GM21786 (cell line): Measurements from ENCODE around the gene TRABD2A.
"Not testable (repeated sequence)": the region's sequence is repeated elsewhere in the genome, so short reads cannot be mapped to it uniquely, and the experiment has no call there.

Experiments
- ATAC-seq: cut with Tn5 transposase; IDR thresholded peaks from one replicate; pipeline ENCODE4 v1.9.1; 2021; ENCODE audit not compliant: unreplicated experiment

TRABD2A gene

DNA sequence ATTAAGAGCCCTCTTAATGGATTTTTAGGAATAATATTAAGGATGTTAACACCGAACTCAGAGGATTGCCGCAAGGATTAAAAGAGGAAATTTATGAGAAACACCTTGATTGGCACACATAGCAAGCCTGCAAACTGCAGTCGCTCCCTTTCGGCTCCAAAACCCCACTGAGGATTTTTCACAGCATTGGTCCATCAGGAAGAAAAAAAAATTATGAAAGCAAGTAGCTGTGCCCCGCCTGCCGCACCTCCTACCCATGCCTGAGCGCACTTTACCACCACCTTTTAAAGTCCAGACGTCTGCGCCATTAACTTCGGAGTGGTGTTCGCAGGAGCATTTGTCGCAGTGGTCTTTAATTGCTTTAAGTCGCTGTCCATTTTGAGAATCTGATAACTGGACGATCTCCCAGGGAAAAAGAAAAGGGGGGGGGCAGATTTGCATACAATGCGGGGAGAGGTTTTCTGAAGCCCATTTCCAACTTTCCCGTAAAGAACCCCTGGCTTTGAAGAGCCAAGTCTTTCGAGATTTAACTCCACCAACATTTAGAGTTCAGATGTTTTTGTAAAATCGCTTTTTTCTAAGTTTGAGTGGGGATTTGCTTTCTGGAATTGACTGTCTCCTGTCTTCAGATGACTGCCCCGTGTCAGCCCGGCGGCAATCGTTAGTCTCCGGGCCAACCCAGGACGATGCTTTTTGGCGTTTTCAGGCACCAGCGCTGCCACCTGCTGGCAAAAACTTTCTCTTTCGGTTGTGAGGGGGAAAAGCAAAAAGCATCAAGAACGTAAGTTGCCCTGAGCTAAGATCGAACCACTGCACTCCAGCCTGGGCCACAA is 913 bp upstream of the TRABD2A start:
- peak; percentile 60 for ATAC-seq

DNA sequence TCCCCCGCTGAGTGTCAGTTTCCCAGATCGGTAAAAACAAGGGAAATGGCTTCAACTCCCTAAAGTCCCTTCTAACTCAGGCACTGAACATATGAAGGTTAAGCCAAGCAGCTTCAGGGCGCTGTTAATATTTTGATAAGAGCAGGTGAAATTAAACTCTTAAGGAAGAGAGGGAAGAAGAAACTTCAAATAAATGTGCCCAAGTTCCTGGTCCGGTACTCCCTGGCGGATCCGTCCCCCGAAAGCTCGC is 564 bp downstream of the TRABD2A start:
- no peak for ATAC-seq

DNA sequence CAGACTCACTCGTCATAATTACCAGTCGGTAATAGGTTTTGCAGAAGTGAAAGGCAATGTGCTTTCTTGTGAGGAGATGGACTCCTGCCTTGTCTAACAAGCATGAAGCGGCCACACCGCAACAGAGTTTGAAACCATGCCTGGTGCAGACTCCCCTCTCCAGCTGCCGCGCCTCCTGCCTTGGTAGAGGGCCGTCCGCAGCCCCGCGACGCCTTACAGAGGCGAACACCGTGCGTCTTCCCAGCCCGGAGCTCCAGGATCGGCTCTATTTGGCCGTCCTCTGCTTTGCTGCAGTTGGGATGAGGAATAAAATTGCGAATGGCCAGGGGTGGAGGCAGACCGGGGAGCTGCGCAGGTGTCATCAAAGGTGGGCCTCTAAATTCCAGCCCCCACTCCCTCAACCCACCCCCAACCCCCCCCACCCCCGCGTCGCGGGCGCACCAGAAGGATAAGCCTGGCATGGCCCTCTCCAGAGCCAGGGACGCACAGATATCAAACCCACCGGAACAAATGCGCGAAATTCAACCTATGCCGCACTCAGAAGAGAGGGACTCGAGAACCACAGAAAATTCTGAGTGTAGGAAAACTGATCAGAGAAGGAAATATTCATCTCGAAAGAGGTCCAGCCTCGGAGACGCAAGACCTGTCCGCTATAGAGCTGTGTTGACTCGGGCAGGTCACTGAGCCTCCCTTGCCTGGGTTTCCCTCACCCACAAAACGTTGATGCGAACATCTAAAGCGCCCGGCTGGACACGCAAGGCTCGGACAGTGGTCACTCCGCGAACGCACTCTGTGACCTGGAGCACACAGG is 1.1 kb downstream of the TRABD2A start:
- peak; percentile 61 for ATAC-seq

DNA sequence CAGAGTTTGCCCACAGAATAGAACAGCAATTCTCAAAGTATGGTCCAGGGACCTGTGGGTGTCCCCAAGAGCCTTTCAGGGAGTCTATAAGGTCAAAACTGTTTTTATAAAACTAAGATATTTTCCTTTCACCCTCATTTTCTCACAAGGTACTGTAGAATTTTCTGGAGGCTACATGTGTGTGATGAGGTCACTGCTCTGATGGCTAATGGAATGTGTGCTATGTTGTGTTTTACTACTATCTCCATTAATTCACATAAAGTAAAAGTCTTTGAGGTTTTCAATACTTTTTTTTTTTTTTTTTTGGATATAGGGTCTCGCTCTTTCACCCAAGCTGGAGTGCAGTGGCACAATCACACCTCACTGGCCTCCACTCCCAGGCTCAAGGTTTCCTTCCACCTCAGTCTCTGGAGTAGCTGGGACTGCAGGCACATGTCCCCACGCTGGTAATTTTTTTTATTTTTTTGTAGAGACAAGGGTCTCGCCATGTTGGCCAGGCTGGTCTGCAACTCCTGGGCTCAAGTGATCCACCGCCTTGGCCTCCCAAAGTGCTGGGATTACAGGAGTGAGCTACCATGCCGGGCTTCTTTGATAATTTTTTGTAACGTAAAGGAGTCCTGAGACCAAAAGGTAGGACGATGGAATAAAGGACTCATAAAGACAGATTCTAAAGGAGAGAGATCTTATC is 1.8 kb downstream of the TRABD2A start:
- no peak for ATAC-seq

DNA sequence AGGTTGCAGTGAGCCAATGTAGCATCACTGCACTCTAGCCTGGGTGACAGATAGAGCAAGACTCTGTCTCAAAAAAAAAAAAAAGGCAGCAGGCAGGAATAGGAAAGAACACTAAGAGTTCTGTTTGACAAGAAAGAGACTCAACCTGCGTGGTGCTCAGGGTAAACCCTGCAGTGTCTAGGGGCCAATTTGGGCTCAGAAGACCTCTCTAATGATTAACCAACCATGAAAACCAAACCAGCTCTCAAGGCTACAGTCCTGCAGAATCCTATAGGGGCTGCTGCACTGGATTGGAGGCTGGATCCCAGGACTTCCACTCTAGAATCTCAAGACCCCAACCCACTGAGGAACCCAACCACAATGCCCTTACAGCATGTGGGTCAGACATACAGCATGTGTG is 2.4 kb downstream of the TRABD2A start:
- no peak for ATAC-seq

DNA sequence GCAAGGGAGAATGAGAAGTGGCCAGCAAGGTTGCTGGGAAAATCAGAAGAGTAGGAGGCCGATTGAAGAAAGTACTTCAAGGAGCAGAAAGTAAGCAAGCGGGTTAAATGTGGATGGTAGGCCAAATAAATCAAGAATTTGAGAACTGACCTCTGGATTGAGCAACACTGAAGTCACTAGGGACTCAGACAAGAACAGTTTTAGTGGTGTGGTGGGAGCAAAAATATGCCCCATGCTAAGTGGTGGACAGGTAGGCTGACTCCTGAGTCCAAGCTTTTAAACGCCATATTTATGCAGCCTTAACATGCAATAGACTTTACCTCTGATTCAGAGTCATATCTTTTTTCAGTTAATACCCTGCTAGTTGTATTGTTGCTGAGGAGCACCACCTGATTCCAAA is 4.5 kb downstream of the TRABD2A start:
- no peak for ATAC-seq

DNA sequence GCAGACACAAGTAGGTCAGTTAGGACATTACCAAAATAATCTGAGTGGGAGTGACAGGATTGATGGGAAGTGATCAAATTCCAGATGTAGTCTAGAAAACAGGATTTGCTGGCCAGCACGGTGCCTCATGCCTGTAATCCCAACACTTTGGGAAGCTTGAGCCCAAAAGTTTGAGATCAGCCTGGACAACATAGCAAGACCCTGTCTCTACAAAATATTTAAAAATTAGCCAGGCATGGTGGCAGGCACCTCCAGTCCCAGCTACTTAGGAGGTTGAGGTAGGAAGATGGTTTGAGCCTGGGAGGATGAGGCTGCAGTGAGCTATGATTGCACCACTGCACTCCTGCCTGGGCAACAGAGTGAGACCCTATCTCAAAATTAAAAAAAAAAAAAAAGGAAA is 5.3 kb downstream of the TRABD2A start:
- not testable (repeated sequence) for ATAC-seq

DNA sequence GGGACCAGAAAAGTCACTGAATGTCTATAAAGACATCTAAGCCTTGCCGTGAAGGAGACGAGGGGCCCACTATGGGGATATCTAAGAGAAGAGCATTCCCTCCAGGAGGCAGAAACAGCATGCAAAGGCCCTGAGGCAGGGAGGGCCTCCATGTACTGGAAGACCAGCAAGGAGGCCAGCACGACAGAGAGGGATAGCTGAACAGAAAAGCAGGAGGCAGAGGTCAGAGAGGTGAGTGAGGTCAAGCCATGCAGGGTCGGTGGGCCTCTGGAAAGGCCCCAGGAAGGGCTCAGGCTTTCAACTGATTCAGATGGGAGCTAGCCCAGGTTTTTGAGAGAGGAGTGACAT is 5.7 kb downstream of the TRABD2A start:
- ATAC-seq, result no peak

DNA sequence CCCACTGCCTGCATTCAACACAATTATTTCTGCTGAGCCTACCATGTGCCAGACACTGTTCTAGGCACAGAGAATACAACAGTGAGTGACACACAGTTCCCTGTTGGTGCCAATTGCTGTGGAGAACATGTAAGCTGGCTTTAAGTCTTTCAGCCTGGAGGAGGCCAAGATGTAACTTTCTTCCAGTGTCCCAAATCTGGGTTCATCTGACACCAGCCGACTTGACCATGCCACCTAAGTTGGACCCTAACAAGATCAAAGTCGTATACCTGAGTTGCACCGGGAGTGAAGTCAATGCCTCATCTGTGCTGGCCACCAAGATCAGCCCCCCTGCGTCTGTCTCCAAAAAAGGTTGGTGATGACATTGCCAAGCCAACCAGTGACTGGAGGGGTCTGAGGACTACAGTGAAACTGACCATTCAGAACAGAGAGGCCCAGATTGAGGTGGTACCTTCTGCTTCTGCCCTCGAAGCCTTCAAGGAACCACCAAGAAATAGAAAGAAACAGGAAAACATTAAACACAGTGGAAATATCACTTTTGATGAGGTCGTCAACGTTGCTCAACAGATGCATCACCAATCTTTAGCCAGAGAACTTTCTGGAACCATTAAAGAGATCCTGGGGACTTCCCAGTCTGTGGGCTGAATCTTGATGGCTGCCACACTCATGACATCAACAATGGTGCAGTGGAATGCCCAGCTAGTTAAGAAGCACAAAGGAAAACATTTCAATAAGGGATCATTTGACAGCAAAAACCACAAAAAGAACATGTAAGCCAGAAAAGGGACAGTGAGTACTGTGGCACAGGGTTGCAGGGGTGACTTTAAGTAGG is 6.3 kb downstream of the TRABD2A start:
- ATAC-seq, result no peak

DNA sequence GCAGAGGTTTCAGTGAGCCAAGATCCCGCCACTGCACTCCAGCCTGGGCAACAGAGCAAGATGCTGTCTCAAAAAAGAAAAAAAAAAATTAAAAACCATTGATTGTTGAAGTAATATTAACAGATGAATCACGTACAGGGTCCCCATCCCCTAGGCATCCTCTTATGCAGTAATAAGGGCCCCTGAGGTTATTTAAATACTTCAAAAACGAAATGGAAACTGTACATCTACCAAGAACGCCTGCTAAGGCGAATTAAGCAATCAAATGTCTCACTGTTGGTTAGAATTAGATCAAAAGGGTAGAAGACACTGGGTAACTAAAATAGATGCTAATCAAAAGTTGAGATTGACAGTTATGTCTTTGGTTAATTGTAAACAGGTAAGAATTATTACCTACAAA is 7.5 kb downstream of the TRABD2A start:
- ATAC-seq, result no peak

DNA sequence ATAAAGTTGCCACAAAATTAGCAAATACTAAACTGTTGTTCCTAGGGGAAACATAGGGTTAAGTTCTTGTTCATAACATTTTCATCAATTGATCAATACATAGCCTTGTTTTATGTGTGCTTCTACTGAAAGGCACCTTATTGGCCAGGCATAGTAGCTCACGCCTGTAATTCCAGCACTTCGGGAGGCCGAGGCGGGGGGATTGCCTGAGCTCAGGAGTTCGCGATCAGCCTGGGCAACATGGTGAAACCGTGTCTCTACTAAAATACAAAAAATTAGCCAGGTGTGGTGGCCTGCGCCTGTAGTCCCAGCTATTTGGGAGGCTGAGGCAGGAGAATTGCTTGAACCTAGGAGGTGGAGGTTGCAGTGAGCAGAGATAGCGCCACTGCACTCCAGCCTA is 8.2 kb downstream of the TRABD2A start:
- ATAC-seq, result not testable (repeated sequence)

DNA sequence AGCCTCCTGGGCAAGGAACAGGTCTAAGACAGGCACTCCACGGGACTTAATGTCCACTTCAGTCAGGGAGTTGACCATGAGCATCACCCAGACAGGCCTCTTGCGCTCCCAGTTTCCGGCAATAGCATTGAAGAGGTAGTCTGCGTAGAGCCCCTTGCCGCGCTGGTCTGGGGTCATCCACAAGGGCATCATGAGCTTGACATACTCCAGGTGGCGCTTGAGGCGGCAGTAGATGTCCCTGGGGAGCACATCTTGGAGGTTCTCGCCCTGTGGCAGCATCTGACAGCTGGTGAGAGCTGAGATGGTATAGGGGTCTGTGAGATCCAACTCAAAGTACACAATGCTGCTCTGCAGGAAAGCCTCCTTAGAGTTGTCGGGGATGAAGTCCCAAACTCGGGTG is 10.6 kb downstream of the TRABD2A start:
- no peak for ATAC-seq

DNA sequence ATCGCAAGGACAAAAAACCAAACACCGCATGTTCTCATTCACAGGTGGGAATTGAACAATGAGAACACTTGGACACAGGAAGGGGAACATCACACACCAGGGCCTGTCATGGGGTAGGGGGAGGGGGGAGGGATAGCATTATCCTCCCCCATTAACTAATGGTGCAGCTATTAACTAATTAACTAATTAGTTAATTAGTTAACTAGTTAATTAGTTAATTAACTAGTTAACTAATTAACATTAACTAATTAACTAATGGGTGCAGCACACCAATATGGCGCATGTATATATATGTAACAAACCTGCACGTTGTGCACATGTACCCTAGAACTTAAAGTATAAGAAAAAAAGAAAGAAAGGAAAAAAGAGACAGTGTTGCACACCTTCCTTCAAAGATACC is 12.6 kb downstream of the TRABD2A start:
- ATAC-seq, result not testable (repeated sequence)

DNA sequence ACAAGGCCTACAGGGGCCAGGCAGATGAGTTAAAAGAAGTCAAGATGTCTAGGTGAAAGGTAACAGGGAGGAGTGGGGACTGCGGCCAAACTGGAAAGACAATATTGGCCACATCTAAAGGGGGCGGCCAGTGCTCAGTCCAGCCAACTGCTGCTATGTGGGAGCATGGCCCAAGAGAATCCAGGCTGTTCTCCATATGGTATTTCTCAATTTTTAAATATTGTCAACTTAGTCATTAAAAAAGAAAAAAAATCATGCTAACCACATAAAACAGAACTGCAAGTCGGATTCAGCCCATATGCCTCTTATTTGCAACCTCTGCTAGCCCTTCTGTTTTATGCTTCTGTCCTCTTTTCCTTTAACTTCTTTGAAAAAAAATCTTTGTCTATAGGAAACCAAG is 14.8 kb downstream of the TRABD2A start:
- ATAC-seq, result no peak

DNA sequence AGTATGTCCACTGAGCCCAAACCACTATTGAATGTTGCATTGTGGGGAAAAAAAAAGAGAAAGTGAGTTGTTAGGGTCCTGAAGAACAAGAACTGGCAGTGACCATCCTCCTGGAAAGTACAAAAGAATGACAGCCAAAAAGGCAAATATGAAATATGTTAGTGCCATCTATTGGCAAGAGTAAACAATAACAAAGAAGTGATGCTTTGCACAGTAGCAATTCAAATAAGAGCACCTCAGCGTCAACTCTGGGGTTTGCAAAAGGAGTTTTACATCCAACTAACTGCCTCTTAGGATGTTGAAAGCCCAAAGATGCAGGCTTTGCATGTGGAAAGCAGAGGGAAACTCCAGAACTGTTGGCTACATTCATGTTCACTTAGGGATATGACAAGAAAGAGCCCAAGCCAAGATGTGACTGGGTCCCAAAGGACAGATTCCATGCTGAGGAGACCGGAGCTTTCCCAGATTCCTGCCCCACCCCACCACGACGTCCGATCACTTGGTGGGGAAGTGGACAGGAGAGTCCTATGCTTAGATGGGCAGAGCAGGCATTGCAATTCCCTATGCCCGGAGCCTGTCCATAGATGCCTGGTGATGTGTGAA is 15.6 kb downstream of the TRABD2A start:
- peak; percentile 69 for ATAC-seq

DNA sequence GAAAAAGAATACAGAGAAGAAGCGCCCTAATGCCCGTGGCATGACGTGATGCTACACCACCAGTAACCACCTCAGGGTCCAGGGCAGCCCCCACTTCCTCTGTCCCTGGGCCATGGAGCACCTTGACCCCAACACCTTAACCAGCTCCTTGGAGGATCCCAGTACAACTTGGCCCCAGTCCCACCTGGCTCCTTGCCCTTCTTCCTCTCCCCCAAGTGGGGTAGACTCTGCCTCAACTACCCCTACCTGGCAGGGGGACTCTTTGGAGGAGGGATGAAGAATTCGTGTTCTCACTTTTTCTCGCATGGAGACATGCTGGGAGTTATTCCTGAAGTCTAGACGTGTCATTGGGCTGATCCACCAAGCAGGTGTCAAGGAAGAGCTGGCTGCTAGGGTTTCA is 18.9 kb downstream of the TRABD2A start:
- no peak for ATAC-seq

DNA sequence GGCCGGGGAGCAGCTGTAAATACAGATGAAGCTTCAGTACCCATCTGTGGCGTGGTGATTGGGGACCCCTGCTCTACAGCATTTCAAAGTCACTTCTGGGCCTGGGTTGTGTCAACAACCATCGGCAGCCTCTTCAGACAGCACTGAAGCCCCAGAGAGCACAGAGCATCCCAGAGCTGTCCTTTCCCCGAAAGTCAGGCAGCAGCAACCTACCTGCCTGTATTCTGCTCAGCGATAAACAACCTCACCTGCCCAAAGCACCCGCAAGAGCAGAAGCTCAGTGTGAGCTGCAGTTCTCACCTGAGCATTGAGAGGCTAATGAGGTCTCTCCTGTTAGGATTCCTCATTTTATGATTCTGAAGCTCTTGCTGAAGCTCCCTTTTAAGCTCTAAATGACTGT is 19.3 kb downstream of the TRABD2A start:
- no peak for ATAC-seq

DNA sequence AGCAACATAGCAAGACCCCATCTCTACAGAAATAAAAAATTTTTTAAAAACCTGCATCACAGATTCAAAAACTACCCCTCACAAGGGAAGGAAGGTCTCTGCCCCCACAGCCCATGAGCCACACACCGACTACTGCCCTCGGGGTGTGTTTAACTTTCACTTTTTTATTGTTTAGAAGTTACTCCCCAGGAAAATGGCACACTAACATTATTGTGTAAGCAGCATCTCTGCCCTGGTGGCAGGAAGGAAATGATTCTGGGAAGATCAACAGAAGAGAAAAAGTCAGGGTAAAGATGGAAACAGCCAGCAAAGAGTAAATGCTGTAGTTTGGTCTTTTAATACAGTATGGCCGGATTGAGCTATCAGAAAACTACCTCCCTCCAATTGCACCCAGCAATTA is 21.9 kb downstream of the TRABD2A start:
- no peak for ATAC-seq

DNA sequence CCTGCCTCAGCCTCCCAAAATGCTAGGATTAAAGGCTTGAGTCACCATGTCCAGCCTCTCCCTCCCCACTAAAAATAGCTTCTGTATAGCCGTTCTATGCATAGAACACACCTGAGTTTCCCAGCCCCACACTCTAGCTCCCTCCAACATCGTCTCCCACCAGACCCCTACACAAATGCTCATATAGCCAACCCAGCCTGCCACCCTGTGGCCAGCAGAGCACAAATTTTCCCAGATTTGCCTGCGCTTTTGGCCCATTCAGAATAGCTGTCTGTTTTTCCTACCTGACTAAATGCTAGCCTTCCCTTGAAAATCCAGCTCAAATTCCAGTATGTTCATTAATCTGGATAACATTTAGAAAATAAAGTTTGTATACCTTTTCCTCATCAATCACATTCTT is 22.8 kb downstream of the TRABD2A start:
- no peak for ATAC-seq

DNA sequence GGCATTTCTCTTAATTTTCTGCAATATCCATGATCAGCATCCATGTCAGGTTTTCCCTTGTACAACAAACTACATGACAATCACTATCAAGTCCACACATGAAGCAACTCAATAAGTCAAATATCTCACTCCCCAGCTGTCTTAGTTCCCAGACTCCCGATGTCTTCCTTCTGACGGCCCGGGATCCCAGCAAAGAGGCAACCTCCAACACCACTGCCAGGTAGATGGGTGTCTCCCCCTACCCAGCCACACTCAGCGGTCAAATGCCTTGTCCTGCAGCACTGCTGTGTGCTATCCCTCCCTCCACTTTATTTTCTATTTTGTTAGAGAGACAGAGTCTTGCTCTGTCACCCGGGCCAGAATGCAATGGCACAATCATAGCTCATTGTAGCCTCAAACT is 23.3 kb downstream of the TRABD2A start:
- no peak for ATAC-seq

DNA sequence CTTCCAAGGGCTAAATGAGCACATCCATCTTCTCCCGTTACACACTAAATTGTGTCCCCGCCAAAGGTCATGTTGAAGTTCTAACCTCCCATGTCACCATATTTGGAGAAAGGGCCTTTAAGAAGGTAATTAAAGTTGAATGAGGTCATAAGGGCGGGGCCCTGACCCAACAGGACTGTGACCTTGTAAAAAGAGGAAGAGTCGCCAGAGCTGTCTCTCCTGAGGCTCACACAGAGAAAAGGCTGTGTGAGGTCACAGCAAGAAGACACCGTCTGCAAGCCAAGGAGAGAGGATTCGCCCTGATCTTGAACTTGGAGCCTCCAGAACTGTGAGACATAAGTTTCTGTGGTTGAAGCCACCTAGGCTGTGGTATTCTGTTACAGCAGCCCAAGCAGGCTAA is 24.1 kb downstream of the TRABD2A start:
- ATAC-seq, result peak; percentile 55
